ENCODE data around the gene NKD2.

NKD2 gene

DNA sequence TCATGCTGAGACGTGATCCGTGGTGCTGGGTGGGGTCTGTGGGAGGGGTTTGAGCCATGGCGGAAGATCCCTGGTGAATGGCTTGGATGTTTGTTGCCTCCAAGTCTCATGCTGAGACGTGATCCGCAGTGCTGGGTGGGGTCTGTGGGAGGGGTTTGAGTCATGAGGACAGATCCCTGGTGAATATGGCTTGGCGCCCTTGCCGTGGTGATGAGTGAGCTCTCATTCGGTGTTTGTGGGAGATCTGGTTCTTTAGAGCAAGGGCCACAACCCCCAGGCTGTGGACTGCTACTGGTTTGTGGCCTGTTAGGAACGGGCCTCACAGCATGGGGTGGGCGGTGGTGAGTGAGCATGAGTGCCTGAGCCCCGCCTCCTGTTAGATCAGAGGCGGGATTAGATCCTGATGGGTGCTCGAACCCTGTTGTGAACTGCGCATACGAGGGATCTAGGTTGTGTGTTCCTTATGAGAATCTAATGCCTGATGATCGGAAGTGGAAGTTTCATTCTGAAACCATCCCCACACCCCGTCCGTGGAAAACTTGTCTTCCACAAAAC, 31.2 kb downstream of the NKD2 start:
- no peak overlapping the region for H3K4me3 ChIP-seq (ENCODE audit: low read depth, low read length)
- no peak for TF ChIP-seq CTCF (IDR thresholded peaks at IDR 0.05; ENCODE audit: low read depth, low read length)

GRCh38 chr5:1040571-1040970, 32.0 kb downstream of the NKD2 start:
- no peak for TF ChIP-seq CTCF (IDR thresholded peaks at IDR 0.05; ENCODE audit: low read depth, low read length)

GRCh38 chr5:1041225-1042143, 32.9 kb downstream of the NKD2 start:
- H3K4me3 ChIP-seq (ENCODE audit: low read depth, low read length): no peak overlapping the region
- no peak for TF ChIP-seq CTCF (IDR thresholded peaks at IDR 0.05; ENCODE audit: low read depth, low read length)

More at GRCh38 chr5:1040571-1040970, 32.0 kb downstream of the NKD2 start:
- H3K4me3 ChIP-seq (ENCODE audit: low read depth, low read length): no peak overlapping the region

GRCh38 chr5:1042626-1043025, 34.0 kb downstream of the NKD2 start:
- TF ChIP-seq CTCF (IDR thresholded peaks at IDR 0.05; ENCODE audit: low read depth, low read length): no peak
- no peak overlapping the region for H3K4me3 ChIP-seq (ENCODE audit: low read depth, low read length)

DNA sequence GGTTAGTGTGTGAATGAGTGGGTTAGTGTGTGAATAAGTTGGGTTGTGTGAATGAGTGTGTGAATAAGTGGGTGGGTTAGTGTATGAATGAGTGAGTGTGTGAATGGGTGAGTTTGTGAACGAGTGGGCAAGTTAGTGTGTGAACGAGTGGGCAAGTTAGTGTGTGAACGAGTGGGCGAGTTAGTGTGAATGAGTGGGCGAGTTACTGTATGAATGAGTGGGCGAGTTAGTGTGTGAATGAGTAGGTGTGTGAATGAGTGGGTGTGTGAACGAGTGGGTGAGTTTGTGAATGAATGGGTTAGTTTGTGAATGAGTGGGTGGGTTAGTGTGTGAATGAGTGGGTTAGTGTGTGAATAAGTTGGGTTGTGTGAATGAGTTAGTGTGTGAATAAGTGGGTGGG, 34.7 kb downstream of the NKD2 start:
- no peak overlapping the region for H3K4me3 ChIP-seq (ENCODE audit: low read depth, low read length)
- no peak for TF ChIP-seq CTCF (IDR thresholded peaks at IDR 0.05; ENCODE audit: low read depth, low read length)

DNA sequence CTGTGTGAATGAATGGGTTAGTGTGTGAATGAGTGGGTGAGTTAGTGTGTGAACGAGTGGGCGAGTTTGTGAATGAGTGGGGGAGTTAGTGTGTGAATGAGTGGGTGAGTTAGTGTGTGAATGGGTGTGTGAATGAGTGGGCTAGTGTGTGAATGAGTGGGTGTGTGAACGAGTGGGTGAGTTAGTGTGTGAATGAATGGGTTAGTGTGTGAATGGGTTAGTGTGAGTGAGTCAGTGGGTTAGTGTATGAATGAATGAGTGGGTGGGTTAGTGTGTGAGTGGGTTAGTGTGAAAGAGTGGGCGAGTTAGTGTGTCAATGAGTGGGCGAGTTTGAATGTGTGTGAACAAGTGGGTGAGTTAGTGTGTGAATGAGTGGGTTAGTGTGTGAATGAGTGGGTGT, 35.5 kb downstream of the NKD2 start:
- no peak overlapping the region for H3K4me3 ChIP-seq (ENCODE audit: low read depth, low read length)
- no peak for TF ChIP-seq CTCF (IDR thresholded peaks at IDR 0.05; ENCODE audit: low read depth, low read length)

GRCh38 chr5:1045960-1046560, 37.5 kb downstream of the NKD2 start:
- H3K4me3 ChIP-seq (ENCODE audit: low read depth, low read length): no peak overlapping the region
- no peak for TF ChIP-seq CTCF (IDR thresholded peaks at IDR 0.05; ENCODE audit: low read depth, low read length)
